Stimulated activated CD4-positive, alpha-beta T cell treated with anti-CD3 and anti-CD28 coated beads, Interleukin-4, amount 100 ng/mL, for 48 hours (primary cell): ENCODE results near the gene EPN3.

Experiments used
- DNase-seq, 2 donors: peaks; one replicate each; pipeline ENCODE4 v3.0.0-alpha.2; 2020; ENCODE audit warnings: low read depth in 2 of 2

EPN3 gene

GRCh38 chr17:50508573-50509460, 23.7 kb upstream of the EPN3 start:
- DNase-seq, result no peak

- peak; percentile 39 to 52 for DNase-seq
Observed at GRCh38 chr17:50511058-50511457, 21.5 kb upstream of the EPN3 start.

- DNase-seq, result no peak
Observed at GRCh38 chr17:50513495-50513894, 19.0 kb upstream of the EPN3 start.

GRCh38 chr17:50514388-50514787, 18.1 kb upstream of the EPN3 start:
- DNase-seq, result no peak

GRCh38 chr17:50514936-50515702, 17.4 kb upstream of the EPN3 start:
- DNase-seq, result no peak

GRCh38 chr17:50517011-50517410, 15.5 kb upstream of the EPN3 start:
- DNase-seq, result no peak

GRCh38 chr17:50517504-50518383, 14.8 kb upstream of the EPN3 start:
- no peak for DNase-seq

GRCh38 chr17:50518384-50519023, 14.0 kb upstream of the EPN3 start:
- DNase-seq, result no peak

- DNase-seq, result no peak
Observed at GRCh38 chr17:50519141-50519834, 13.2 kb upstream of the EPN3 start.

GRCh38 chr17:50520483-50520882, 12.1 kb upstream of the EPN3 start:
- DNase-seq, result no peak

- no peak for DNase-seq
Observed at GRCh38 chr17:50521514-50521913, 11.0 kb upstream of the EPN3 start.

- DNase-seq, result no peak
Observed at GRCh38 chr17:50522766-50523165, 9.8 kb upstream of the EPN3 start.

- DNase-seq, result no peak
Observed at GRCh38 chr17:50523208-50523607, 9.3 kb upstream of the EPN3 start.

GRCh38 chr17:50524838-50525237, 7.7 kb upstream of the EPN3 start:
- no peak for DNase-seq

GRCh38 chr17:50527155-50527762, 5.3 kb upstream of the EPN3 start:
- DNase-seq, result no peak

GRCh38 chr17:50527949-50528474, 4.5 kb upstream of the EPN3 start:
- DNase-seq, result no peak

GRCh38 chr17:50529849-50530248, 2.7 kb upstream of the EPN3 start:
- DNase-seq, result no peak

- no peak for DNase-seq
Observed at GRCh38 chr17:50531428-50532025, 1.0 kb upstream of the EPN3 start.

- DNase-seq, result no peak
Observed at GRCh38 chr17:50533185-50533584, 650 bp downstream of the EPN3 start.

GRCh38 chr17:50533720-50534148, 1.2 kb downstream of the EPN3 start:
- DNase-seq, result no peak
